GM10248 (cell line): ENCODE results near the gene MRPL2.

Experiments
- CTCF ChIA-PET: fragments of 300-600 bp; sonication (Branson Sonifier 250); formaldehyde crosslinking; extraction: SDS; loops from one replicate; lab custom pipeline; 2021; ENCODE audit warnings: antibody characterized with exemption; lab: Yijun Ruan, JAX
- POLR2A ChIA-PET: fragments of 350-650 bp; sonication (Branson Sonifier 250); formaldehyde crosslinking; extraction: SDS; loops from one replicate; lab custom pipeline; 2020; ENCODE audit warnings: antibody characterized with exemption; lab: Yijun Ruan, JAX
- DNase-seq: peaks from one replicate; pipeline ENCODE4 v3.0.0; 2012; ENCODE audit errors: extremely low spot score
- CTCF ChIP-seq: IDR thresholded peaks from 2 replicates; pipeline ENCODE4 v1.5.1; 2012; ENCODE audit warnings: mild to moderate bottlenecking, low read depth; ENCODE audit errors: extremely low read depth, missing control alignments, control extremely low read depth

Gene MRPL2

GRCh38 chr6:43006251-43006650, 53.0 kb downstream of the MRPL2 start:
- CTCF ChIA-PET: interaction anchor here (2.6 kb wide), 1 partner anchor 138 kb away, joined by 11 read pairs; no protein-coding TSS in a partner anchor
- no peak for DNase-seq
- POLR2A ChIA-PET: interaction anchor here (0.5 kb wide), 1 partner anchor 1111 kb away, joined by 5 read pairs; the partner anchor contains the start of gene USP49

GRCh38 chr6:43005844-43006243, 53.4 kb downstream of the MRPL2 start:
- ChIA-PET CTCF (interaction anchor here (1.0 to 2.6 kb wide), 2 partner anchors 18 to 138 kb away, joined by 3 to 11 read pairs; no protein-coding TSS in a partner anchor), POLR2A (no interaction called here)
- no peak for TF ChIP-seq CTCF
- DNase-seq: no peak

More at GRCh38 chr6:43006251-43006650, 53.0 kb downstream of the MRPL2 start:
- TF ChIP-seq CTCF: no peak
